Vagina (tissue), 2 donors: ENCODE measurements around the gene TM7SF2.

Experiments used
- CTCF ChIP-seq, 3 experiments: fragments of 450-650 bp in 2 of 3; fragments of 200-600 bp in 1 of 3; sonication (generic) in 1 of 3; IDR thresholded peaks; one replicate each; pipeline ENCODE4 v1.5.1; 2017 to 2019; ENCODE audit warnings: antibody characterized with exemption in 3 of 3, mild to moderate bottlenecking in 2 of 3, moderate library complexity in 2 of 3
- POLR2A ChIP-seq, 2 donors: fragments of 450-650 bp; IDR thresholded peaks; one replicate each; pipeline ENCODE4 v1.6.1; 2017; ENCODE audit warnings: antibody characterized with exemption in 2 of 2, mild to moderate bottlenecking in 2 of 2, moderate library complexity in 2 of 2
- POLR2AphosphoS5 ChIP-seq, 2 donors: sonication (generic); formaldehyde crosslinking; IDR thresholded peaks; one replicate each; pipeline ENCODE4 v1.9.0; 2017; ENCODE audit warnings: antibody characterized with exemption in 2 of 2, mild to moderate bottlenecking in 2 of 2, low read depth in 1 of 2; ENCODE audit not compliant: insufficient read depth in 1 of 2

- peak; percentile 64 to 82 for TF ChIP-seq POLR2A (IDR thresholded peaks at IDR 0.05)
- TF ChIP-seq CTCF (IDR thresholded peaks at IDR 0.05): peak in 1 of 3 experiments; percentile 25
- TF ChIP-seq POLR2AphosphoS5 (IDR thresholded peaks at IDR 0.05; ENCODE audit: insufficient read depth in 1 of 2, low read depth in 1 of 2): peak; percentile 98 to 99
These were observed 10.4 kb downstream of the TM7SF2 start, which contains the start of the genes FAU and MRPL49 for GRCh38 chr11:65121865-65122696.
